Right lobe of liver (tissue), 6 donors: ENCODE data around the gene NRN1L. TPM values are rescaled to one million over a fixed set of nuclear protein-coding genes. Genes with fewer than 3 reads are reported as not detected.

ENCODE experiments used
- ATAC-seq, 4 donors: fragments of 200-7000 bp; cut with Tn5 transposase; one replicate each; pipeline ENCODE4 v1.9.1; 2020; ENCODE audit warnings: mild to moderate bottlenecking in 4 of 4, moderate library complexity in 4 of 4
- DNase-seq, 3 donors: peaks; one replicate each; pipeline ENCODE4 v3.0.0-alpha.2; 2020
- H3K27ac ChIP-seq, 3 donors: fragments of 200-600 bp; one replicate each; pipeline ENCODE4 v1.8.0; 2022
- H3K27me3 ChIP-seq, 2 donors: fragments of 200-600 bp; one replicate each; pipeline ENCODE4 v1.8.0; 2022
- H3K36me3 ChIP-seq, 4 donors: fragments of 200-600 bp; sonication (generic) in 1 of 4; one replicate each; pipeline versions ENCODE4 v1.5.1 to v1.8.0; 2017 to 2022; ENCODE audit warnings: control low read depth in 1 of 4
- H3K4me1 ChIP-seq, 4 donors: fragments of 200-600 bp; sonication (generic) in 1 of 4; one replicate each; pipeline versions ENCODE4 v1.5.1 to v1.8.0; 2017 to 2022; ENCODE audit warnings: control low read depth in 1 of 4
- H3K4me3 ChIP-seq, 3 donors: fragments of 200-600 bp; one replicate each; pipeline ENCODE4 v1.8.0; 2022
- H3K9me3 ChIP-seq, 4 donors: fragments of 200-600 bp; sonication (generic) in 1 of 4; one replicate each; pipeline versions ENCODE4 v1.5.1 to v1.8.0; 2017 to 2022; ENCODE audit warnings: control low read depth in 1 of 4
- POLR2A ChIP-seq: fragments of 450-650 bp; IDR thresholded peaks from one replicate; pipeline ENCODE4 v1.6.1; 2017; ENCODE audit warnings: antibody characterized with exemption, mild to moderate bottlenecking
- WGBS: methylation state at CpG from one replicate; pipeline ENCODE4 v1.1.6; 2018; ENCODE audit warnings: low coverage, low lambda C conversion rate; ENCODE audit not compliant: insufficient coverage; ENCODE audit errors: missing lambda C conversion rate; 5-methylcytosine and 5-hydroxymethylcytosine counted together
- intact Hi-C, 2 donors: fragments of 100-400 bp; cut with DNase I; formaldehyde crosslinking; loops; one replicate each; pipeline versions ENCODE4 v1.11.2 to v1.14.1; 2022
- total RNA-seq, 6 experiments: library from RNA; depleted of rRNA in 2 of 6; stranded (reverse); fragments of >200 nt in 2 of 6; fragmentation: NEBNext Ultra II Directional in 3 of 6; extraction: Animal tissue kit (Norgen Biotek cat#: 25700) in 3 of 6; gene quantifications; one replicate each; pipeline versions ENCODE4 v1.1.0 to v1.2.4, GENCODE V29; 2016 to 2023
- TF ChIP-seq, protein P1 (sequence below), 4 donors: fragments of 200-600 bp in 3 of 4; fragments of 450-650 bp in 1 of 4; IDR thresholded peaks; one replicate each; pipeline versions ENCODE4 v1.5.1 to v1.8.0; 2016 to 2022; ENCODE audit warnings: antibody characterized with exemption in 4 of 4, mild to moderate bottlenecking in 2 of 4
- donor health status: DM: no; HTN: yes; CAD: no.
- donor health status: DM: no; HTN: no; CAD: no.
- donor health status: DM: no; HTN: no; CAD: no.
- donor health status: DM: no; HTN: yes; CAD: no.
- donor health status: DM: no; HTN: yes; CAD: no.

NRN1L gene
- total RNA-seq, 6 experiments from 2014 or later, result 0.84 TPM; not detected in 5

DNA sequence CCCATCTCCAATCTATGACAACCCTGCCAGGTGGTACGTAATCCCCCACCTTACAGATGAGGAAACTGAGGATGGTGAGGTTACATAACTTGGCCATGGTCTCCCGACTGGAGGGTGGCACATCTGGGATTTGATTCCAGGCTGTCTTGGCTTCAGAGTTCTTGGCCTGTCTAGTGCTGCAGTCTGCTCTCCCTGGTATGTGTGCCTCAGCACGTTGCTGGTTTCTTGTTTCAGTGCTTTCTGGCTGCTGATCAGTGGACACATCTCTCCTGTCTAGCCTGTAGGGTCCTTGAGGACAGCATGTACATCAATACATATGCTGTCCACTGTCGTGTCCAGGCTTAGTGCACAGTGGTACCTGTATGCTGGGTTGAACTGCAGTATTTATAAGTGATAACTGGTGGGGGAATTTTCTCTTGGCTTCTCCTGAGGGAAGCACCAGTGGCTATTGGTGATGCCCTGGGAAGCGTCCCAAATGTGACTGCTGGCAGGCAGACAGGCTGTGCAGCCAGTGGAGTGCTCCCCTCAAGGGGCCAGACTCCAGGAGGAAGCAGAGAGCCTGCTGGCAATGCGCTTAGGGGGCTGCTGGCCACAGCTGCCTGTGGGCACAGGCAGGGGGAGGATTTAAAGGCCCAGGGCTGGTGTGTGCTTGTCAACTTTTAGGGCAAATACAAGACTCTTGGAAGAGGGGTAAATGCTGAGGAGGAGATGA, 32.6 kb downstream of the NRN1L start:
- H3K36me3 ChIP-seq, result peaks cover 0 to 3% (median 0%) of the 10 kb centered on the region in 4 donors
- ATAC-seq, result no peak
- WGBS, result 64% methylated on average over 4 of the region's 6 CpGs

DNA sequence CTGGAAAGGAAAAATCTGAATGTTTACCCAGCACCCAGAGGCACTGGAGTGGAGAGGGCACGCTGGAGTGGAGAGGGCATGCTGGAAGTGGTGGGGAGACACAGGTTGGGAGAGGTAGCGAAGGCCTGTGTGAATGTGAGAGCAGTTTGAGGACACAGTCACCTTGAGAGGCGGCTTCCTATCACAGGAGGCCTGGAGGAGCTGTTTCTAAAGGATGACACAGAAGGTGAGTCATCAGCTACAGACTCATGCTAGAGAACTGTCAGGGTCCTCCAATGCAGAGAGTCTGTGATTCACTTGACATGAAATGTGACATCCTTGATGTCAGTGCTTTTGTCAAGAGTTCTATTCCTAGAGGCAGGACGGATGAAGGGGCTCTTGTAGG, 33.2 kb downstream of the NRN1L start:
- Histone ChIP-seq H3K27me3 (no peaks in the 10 kb centered on the region), H3K4me3 (no peak overlapping the region), H3K9me3 (no peaks in the 10 kb centered on the region), H3K4me1 (peaks cover 0 to 27% (median 13%) of the 10 kb centered on the region in 4 donors), H3K27ac (no peak overlapping the region), H3K36me3 (peaks cover 0 to 3% (median 0%) of the 10 kb centered on the region in 4 donors)
- DNase-seq, result no peak
- WGBS, result 92% methylated on average over 2 of the region's 4 CpGs
- peak in 1 of 4 donors; percentile 21 for ATAC-seq
- TF ChIP-seq, protein P1, sequence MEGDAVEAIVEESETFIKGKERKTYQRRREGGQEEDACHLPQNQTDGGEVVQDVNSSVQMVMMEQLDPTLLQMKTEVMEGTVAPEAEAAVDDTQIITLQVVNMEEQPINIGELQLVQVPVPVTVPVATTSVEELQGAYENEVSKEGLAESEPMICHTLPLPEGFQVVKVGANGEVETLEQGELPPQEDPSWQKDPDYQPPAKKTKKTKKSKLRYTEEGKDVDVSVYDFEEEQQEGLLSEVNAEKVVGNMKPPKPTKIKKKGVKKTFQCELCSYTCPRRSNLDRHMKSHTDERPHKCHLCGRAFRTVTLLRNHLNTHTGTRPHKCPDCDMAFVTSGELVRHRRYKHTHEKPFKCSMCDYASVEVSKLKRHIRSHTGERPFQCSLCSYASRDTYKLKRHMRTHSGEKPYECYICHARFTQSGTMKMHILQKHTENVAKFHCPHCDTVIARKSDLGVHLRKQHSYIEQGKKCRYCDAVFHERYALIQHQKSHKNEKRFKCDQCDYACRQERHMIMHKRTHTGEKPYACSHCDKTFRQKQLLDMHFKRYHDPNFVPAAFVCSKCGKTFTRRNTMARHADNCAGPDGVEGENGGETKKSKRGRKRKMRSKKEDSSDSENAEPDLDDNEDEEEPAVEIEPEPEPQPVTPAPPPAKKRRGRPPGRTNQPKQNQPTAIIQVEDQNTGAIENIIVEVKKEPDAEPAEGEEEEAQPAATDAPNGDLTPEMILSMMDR (IDR thresholded peaks at IDR 0.05), result no peak
- no peak for TF ChIP-seq POLR2A
- intact Hi-C loops, result no loop called here

More for the DNA sequence above, 32.6 kb downstream of the NRN1L start:
- no peak for DNase-seq
- H3K9me3 ChIP-seq, result no peaks in the 10 kb centered on the region
- TF ChIP-seq, protein P1 (IDR thresholded peaks at IDR 0.05), result no peak
- TF ChIP-seq POLR2A, result no peak
- no peaks in the 10 kb centered on the region for H3K27me3 ChIP-seq
- intact Hi-C loops, result no loop called here
- peak overlapping the region in 1 of 3 donors; percentile 68 for H3K27ac ChIP-seq
- H3K4me3 ChIP-seq, result no peak overlapping the region
- H3K4me1 ChIP-seq, result peaks cover 0 to 27% (median 13%) of the 10 kb centered on the region in 4 donors

DNA sequence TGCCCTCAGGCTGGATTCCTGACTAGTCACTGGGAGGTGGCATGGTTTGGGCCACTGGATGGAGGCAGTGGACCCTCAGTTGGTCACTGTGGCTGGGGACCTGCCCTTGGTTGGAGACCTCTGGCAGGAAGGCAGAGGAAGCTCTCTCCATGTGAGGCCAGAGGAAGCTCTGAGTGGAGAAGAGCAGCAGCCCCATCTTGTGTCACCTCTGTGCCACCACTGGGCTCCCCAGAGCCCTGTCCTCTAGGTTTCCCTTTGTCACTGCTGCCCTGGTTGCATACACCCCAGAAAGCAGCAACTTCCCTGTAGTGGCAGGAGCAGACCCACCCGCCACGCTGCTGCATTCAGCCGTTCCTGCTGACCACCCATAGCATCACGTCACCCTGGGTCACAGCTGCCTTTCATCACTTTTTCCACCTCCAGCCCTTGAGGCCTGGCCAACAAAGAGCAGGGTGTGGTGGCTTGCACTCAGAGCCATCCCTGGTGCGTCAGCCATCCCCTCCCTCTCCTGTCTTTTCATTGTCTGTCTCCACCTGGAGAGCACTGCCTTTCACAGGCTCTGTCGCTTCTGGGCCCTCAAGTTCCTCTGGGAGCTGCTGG, 35.0 kb downstream of the NRN1L start:
- no peak overlapping the region for H3K4me3 ChIP-seq
- no peak for DNase-seq
- peaks cover 0 to 21% (median 10%) of the 10 kb centered on the region in 4 donors for H3K4me1 ChIP-seq
- TF ChIP-seq, protein P1 (IDR thresholded peaks at IDR 0.05), result peak in 1 of 4 donors; percentile 8
- TF ChIP-seq POLR2A, result no peak
- H3K36me3 ChIP-seq, result no peaks in the 10 kb centered on the region
- 81% methylated on average over 2 of the region's 6 CpGs for WGBS
- H3K27me3 ChIP-seq, result no peaks in the 10 kb centered on the region
- H3K9me3 ChIP-seq, result no peaks in the 10 kb centered on the region
- intact Hi-C loops, result loop anchor here in 1 of 2 donors (10.0 kb wide), 1 partner anchor 95 kb away; no protein-coding TSS in a partner anchor
- no peak for ATAC-seq
- H3K27ac ChIP-seq, result no peak overlapping the region

DNA sequence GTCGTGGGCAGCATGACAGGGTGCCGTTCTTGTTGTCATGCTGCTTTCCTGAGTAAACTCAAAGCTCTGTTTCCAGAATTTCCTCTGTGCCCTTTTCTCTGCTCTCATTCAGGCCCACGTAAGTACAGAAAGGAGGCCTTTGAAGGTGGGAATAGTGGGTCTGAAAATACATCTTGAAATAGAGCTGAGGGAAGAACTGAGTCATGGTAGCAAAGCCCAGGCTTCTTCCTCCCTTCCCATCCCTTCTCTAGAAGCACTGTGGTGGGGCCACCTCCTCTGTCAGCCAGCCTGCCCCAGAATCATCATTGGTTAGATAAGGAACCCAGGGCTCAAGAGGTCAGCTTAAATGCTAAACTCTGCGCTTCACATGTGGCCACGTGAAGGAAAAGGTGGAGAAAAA, 37.5 kb downstream of the NRN1L start:
- Histone ChIP-seq H3K27ac (no peak overlapping the region), H3K4me1 (no peaks in the 10 kb centered on the region), H3K4me3 (no peak overlapping the region), H3K36me3 (no peaks in the 10 kb centered on the region), H3K27me3 (no peaks in the 10 kb centered on the region), H3K9me3 (no peaks in the 10 kb centered on the region)
- WGBS, result 79% methylated on average over 5 of the region's 5 CpGs
- DNase-seq (no peak), ATAC-seq (no peak)
- TF ChIP-seq POLR2A, result no peak
- TF ChIP-seq, protein P1 (IDR thresholded peaks at IDR 0.05), result no peak
- intact Hi-C loops, result loop anchor here in 1 of 2 donors (10.0 kb wide), 1 partner anchor 97 kb away; no protein-coding TSS in a partner anchor
